HepG2 (cell line): Measurements from ENCODE around the gene SF3B2. TPM values are rescaled to one million over a fixed set of nuclear protein-coding genes. Genes with fewer than 3 reads are reported as not detected.

ENCODE experiments used
- ATAC-seq: fragments of 200-7000 bp; cut with Tn5 transposase; 3 replicates; pipeline ENCODE4 v1.9.1; 2020; ENCODE audit warnings: mild to moderate bottlenecking, moderate library complexity
- BruUV-seq: library from RNA; stranded (reverse); fragments of 400-500 nt; replicated peaks from 2 replicates; lab custom pipeline; 2021; lab: Mats Ljungman, UMichigan
- CTCF ChIA-PET: fragments of 300-600 bp; formaldehyde crosslinking; extraction: SDS; loops from one replicate; lab custom pipeline; 2021; ENCODE audit warnings: low total read pairs, inconsistent platforms, low intra/inter-chr PET ratio; lab: Yijun Ruan, JAX
- POLR2A ChIA-PET: fragments of 350-600 bp; sonication (Branson Sonifier 250); formaldehyde crosslinking; loops from one replicate; lab custom pipeline; 2020; ENCODE audit warnings: antibody characterized with exemption, inconsistent platforms; lab: Yijun Ruan, JAX
- DNase-seq: peaks from one replicate; pipeline ENCODE4 v3.0.0-alpha.2; 2015; ENCODE audit warnings: low spot score
- FAIRE-seq: peaks from 3 replicates; lab custom pipeline; 2011; peaks lifted over from hg19 to GRCh38; lab: Jason Lieb, UNC
- H2AFZ ChIP-seq: one replicate; pipeline ENCODE4 v1.6.1; 2011; ENCODE audit warnings: low read length, inconsistent platforms
- H3K27ac ChIP-seq: fragments of 300-600 bp; 3 replicates; pipeline ENCODE4 v1.8.0; 2011; ENCODE audit warnings: mixed run types, mild to moderate bottlenecking, mixed read lengths, low read length, inconsistent platforms; ENCODE audit not compliant: insufficient read depth; ENCODE audit errors: extremely low read length
- H3K27me3 ChIP-seq, 2 experiments: fragments of 200-600 bp in 1 of 2; 2 replicates in 1 of 2; 3 replicates in 1 of 2; pipeline versions ENCODE4 v1.6.0 to v1.8.0; 2011; ENCODE audit warnings: low read length in 2 of 2, mild to moderate bottlenecking in 2 of 2, moderate library complexity in 2 of 2, inconsistent platforms in 1 of 2; ENCODE audit not compliant: insufficient read depth in 2 of 2, control insufficient read depth in 1 of 2
- H3K36me3 ChIP-seq, 2 experiments: fragments of 200-600 bp in 1 of 2; replicated peaks in 1 of 2; 2 replicates in 1 of 2; 3 replicates in 1 of 2; pipeline versions ENCODE4 v1.5.1 to v1.8.0; 2011; ENCODE audit warnings: low read length in 2 of 2, inconsistent platforms in 1 of 2; ENCODE audit not compliant: insufficient read depth in 2 of 2, control insufficient read depth in 1 of 2
- H3K4me1 ChIP-seq: 2 replicates; pipeline ENCODE4 v1.5.1; 2012; ENCODE audit warnings: low read length, inconsistent platforms; ENCODE audit not compliant: insufficient read depth
- H3K4me2 ChIP-seq: 2 replicates; pipeline ENCODE4 v1.6.0; 2011; ENCODE audit warnings: low read depth, low read length, inconsistent platforms
- H3K4me3 ChIP-seq, 3 experiments: fragments of 200-600 bp in 1 of 3; sonication (generic), shearing (Covaris generic) in 1 of 3; replicated peaks in 1 of 3; 2 replicates each; pipeline ENCODE4 v1.5.1; 2011 to 2016; ENCODE audit warnings: low read length in 3 of 3, inconsistent platforms in 2 of 3, low read depth in 2 of 3, mild to moderate bottlenecking in 2 of 3, control low read depth in 1 of 3, mixed read lengths in 1 of 3; ENCODE audit not compliant: insufficient read depth in 1 of 3
- H3K79me2 ChIP-seq: one replicate; pipeline ENCODE4 v1.6.1; 2011; ENCODE audit warnings: low read length, inconsistent platforms; ENCODE audit not compliant: insufficient read depth
- H3K9ac ChIP-seq: 2 replicates; pipeline ENCODE4 v1.6.0; 2011; ENCODE audit warnings: mild to moderate bottlenecking, low read depth, low read length, inconsistent platforms; ENCODE audit not compliant: insufficient read depth
- H3K9me3 ChIP-seq: 2 replicates; pipeline ENCODE4 v1.5.1; 2012; ENCODE audit warnings: mild to moderate bottlenecking, low read length
- H4K20me1 ChIP-seq: 2 replicates; pipeline ENCODE4 v1.6.0; 2011; ENCODE audit warnings: inconsistent platforms, mild to moderate bottlenecking, low read length, moderate library complexity; ENCODE audit not compliant: insufficient read depth
- CCDC6 ChIP-seq: sonication (generic); formaldehyde crosslinking; IDR thresholded peaks from 2 replicates; pipeline ENCODE4 v1.8.1; 2022; ENCODE audit warnings: mild to moderate bottlenecking, missing genetic modification reagents, moderate library complexity
- GPN1 ChIP-seq: sonication (generic); formaldehyde crosslinking; IDR thresholded peaks from 2 replicates; pipeline ENCODE4 v1.5.1; 2020; ENCODE audit warnings: missing genetic modification reagents, borderline replicate concordance
- MTA3 ChIP-seq: sonication (generic); formaldehyde crosslinking; IDR thresholded peaks from 2 replicates; pipeline ENCODE4 v1.4.0; 2020; ENCODE audit warnings: missing genetic modification reagents
- NFRKB ChIP-seq: fragments of 450-650 bp; IDR thresholded peaks from 2 replicates; pipeline ENCODE4 v1.6.1; 2017
- NRL ChIP-seq: sonication (generic); formaldehyde crosslinking; IDR thresholded peaks from 2 replicates; pipeline ENCODE4 v1.5.0; 2020; ENCODE audit warnings: missing genetic modification reagents, mild to moderate bottlenecking, moderate library complexity, borderline replicate concordance
- RBM22 ChIP-seq: fragments of 200-400 bp; formaldehyde crosslinking; optimal IDR thresholded peaks from 2 replicates; pipeline ENCODE3; 2017; ENCODE audit warnings: mild to moderate bottlenecking, low read length, moderate library complexity
- RXRB ChIP-seq: IDR thresholded peaks from 2 replicates; pipeline ENCODE4 v1.6.1; 2016; ENCODE audit warnings: borderline replicate concordance, missing genetic modification reagents, missing compliant biosample characterization
- SUZ12 ChIP-seq: fragments of 150-350 bp; IDR thresholded peaks from 2 replicates; pipeline ENCODE4 v1.6.1; 2014; ENCODE audit warnings: low read depth, low read length
- ZNF251 ChIP-seq: sonication (generic); formaldehyde crosslinking; IDR thresholded peaks from 2 replicates; pipeline ENCODE4 v1.9.0; 2021; ENCODE audit warnings: mild to moderate bottlenecking, missing genetic modification reagents
- ZNF33B ChIP-seq: sonication (generic); formaldehyde crosslinking; IDR thresholded peaks from 2 replicates; pipeline ENCODE4 v1.5.1; 2020; ENCODE audit warnings: mild to moderate bottlenecking, missing genetic modification reagents
- ZNF740 ChIP-seq: sonication (generic); formaldehyde crosslinking; IDR thresholded peaks from 2 replicates; pipeline ENCODE4 v1.4.0; 2020; ENCODE audit warnings: missing genetic modification reagents
- ZNF784 ChIP-seq: sonication (generic); formaldehyde crosslinking; IDR thresholded peaks from 2 replicates; pipeline ENCODE4 v1.5.1; 2020; ENCODE audit warnings: missing genetic modification reagents, mild to moderate bottlenecking, borderline replicate concordance
- WGBS: methylation state at CpG from one replicate; pipeline ENCODE4 v1.1.6; 2017; ENCODE audit warnings: low lambda C conversion rate; 5-methylcytosine and 5-hydroxymethylcytosine counted together
- in situ Hi-C: cut with HindIII; loops from 2 replicates; pipeline ENCODE4 v1.10.0; 2017; ENCODE audit warnings: low pct_unique_long_range_greater_than_20kb; ENCODE audit not compliant: extremely low pct_ligation_motif_present
- intact Hi-C: fragments of 100-400 bp; cut with micrococcal nuclease; formaldehyde crosslinking; loops from one replicate; pipeline ENCODE4 v1.10.0; 2022; ENCODE audit not compliant: unreplicated experiment
- polyA plus RNA-seq, 8 experiments: library from polyadenylated mRNA; depleted of rRNA in 3 of 8; stranded (reverse) in 7 of 8; unstranded in 1 of 8; fragments of >200 nt; fragmentation: Illumina TruSeq in 4 of 8; extraction: Trizol in 4 of 8; gene quantifications; 2 replicates each; pipeline versions ENCODE4 v1.2.1 to v1.2.3, GENCODE V29; 2011 to 2016; ENCODE audit warnings: low read depth in 4 of 8, missing spikeins in 1 of 8, mixed read lengths in 1 of 8; ENCODE audit not compliant: insufficient read depth in 1 of 8
- total RNA-seq, 5 experiments: library from RNA; depleted of rRNA; stranded (reverse); fragments of >200 nt; fragmentation: Illumina TruSeq; extraction: Trizol; gene quantifications; 2 replicates each; pipeline ENCODE4 v1.2.3, GENCODE V29; 2016; ENCODE audit warnings: low read depth in 1 of 5
- TF ChIP-seq, protein P1 (sequence below): sonication (generic); formaldehyde crosslinking; IDR thresholded peaks from 2 replicates; pipeline ENCODE4 v1.5.0; 2020; ENCODE audit warnings: mild to moderate bottlenecking, low read depth, missing genetic modification reagents, borderline replicate concordance
- TF ChIP-seq, protein P2 (sequence below): IDR thresholded peaks from 2 replicates; pipeline ENCODE4 v1.6.1; 2016
- TF ChIP-seq, protein P3 (sequence below): sonication (generic); formaldehyde crosslinking; IDR thresholded peaks from 2 replicates; pipeline ENCODE4 v1.4.0; 2020; ENCODE audit warnings: missing genetic modification reagents

Gene SF3B2
- total and polyA plus RNA-seq, 2 of the 13 experiments (the other 11 are each of a cell fraction or from before 2014, with no cell fraction given), result 70.4 to 153 TPM

DNA sequence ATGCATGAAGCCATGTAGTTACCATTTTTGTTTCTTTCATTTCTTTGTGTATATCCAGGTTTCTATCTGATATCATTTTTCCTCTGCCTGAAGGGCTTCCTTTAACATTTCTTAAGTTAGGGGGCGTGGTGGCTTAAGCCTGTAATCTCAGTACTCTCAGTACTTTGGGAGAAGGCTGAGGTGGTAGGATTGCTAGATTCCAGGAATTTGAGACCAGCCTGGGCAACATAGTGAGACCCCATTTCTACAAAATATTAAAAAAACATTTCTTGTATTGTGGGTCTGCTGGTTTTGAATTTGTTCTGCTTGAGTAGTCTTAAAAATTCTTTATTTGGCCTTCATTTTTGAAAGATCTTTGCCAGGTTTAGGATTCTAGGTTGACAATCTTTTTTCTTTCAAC lies 12.4 kb downstream of the SF3B2 start (continued):
- TF ChIP-seq CCDC6 (CRISPR knock-in tag) (no peak), ZNF251 (CRISPR knock-in tag) (no peak), NFRKB (no peak), MTA3 (CRISPR knock-in tag) (no peak)
- TF ChIP-seq, protein P1, sequence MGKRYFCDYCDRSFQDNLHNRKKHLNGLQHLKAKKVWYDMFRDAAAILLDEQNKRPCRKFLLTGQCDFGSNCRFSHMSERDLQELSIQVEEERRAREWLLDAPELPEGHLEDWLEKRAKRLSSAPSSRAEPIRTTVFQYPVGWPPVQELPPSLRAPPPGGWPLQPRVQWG (CRISPR knock-in tag), result no peak
- TF ChIP-seq, protein P2, sequence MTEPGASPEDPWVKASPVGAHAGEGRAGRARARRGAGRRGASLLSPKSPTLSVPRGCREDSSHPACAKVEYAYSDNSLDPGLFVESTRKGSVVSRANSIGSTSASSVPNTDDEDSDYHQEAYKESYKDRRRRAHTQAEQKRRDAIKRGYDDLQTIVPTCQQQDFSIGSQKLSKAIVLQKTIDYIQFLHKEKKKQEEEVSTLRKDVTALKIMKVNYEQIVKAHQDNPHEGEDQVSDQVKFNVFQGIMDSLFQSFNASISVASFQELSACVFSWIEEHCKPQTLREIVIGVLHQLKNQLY, result no peak

DNA sequence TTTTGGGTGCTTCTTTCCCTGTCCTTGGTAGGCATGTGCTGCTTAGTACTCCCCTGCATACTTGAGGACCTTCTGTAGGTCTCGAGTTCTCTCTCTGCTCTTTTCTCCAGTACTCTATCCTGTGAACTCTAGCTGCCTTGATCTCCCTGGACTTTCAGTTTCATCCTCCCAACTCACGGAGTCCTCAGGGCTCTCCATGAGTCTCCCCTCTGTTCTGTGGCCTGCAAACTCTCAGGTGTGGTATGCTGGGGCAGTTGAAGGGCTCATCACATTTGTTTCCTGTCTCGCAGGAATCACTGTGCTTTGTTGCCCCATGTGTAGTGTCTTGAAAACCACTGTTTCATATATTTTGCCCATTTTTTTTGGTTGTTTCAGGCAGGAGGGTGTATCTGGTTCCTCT lies 14.6 kb downstream of the SF3B2 start:
- no peak overlapping the region for H3K27ac ChIP-seq
- TF ChIP-seq ZNF33B (CRISPR knock-in tag) (no peak), RXRB (CRISPR knock-in tag) (no peak), ZNF740 (no peak), SUZ12 (no peak), GPN1 (no peak), RBM22 (peak; percentile 65), NRL (CRISPR knock-in tag) (no peak), ZNF784 (CRISPR knock-in tag) (no peak)
- TF ChIP-seq, protein P3, sequence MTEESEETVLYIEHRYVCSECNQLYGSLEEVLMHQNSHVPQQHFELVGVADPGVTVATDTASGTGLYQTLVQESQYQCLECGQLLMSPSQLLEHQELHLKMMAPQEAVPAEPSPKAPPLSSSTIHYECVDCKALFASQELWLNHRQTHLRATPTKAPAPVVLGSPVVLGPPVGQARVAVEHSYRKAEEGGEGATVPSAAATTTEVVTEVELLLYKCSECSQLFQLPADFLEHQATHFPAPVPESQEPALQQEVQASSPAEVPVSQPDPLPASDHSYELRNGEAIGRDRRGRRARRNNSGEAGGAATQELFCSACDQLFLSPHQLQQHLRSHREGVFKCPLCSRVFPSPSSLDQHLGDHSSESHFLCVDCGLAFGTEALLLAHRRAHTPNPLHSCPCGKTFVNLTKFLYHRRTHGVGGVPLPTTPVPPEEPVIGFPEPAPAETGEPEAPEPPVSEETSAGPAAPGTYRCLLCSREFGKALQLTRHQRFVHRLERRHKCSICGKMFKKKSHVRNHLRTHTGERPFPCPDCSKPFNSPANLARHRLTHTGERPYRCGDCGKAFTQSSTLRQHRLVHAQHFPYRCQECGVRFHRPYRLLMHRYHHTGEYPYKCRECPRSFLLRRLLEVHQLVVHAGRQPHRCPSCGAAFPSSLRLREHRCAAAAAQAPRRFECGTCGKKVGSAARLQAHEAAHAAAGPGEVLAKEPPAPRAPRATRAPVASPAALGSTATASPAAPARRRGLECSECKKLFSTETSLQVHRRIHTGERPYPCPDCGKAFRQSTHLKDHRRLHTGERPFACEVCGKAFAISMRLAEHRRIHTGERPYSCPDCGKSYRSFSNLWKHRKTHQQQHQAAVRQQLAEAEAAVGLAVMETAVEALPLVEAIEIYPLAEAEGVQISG (CRISPR knock-in tag), result no peak
- peaks cover 19 to 62% of the 10 kb centered on the region in 2 experiments for H3K36me3 ChIP-seq
- H3K9ac ChIP-seq, result no peak overlapping the region
- H3K4me1 ChIP-seq, result peaks cover 43% of the 10 kb centered on the region
- CTCF ChIA-PET, result interaction anchor here (2.7 kb wide), 1 partner anchor 68 kb away, joined by 14 read pairs; no protein-coding TSS in a partner anchor
- H4K20me1 ChIP-seq, result no peaks in the 10 kb centered on the region
- FAIRE-seq (no peak), ATAC-seq (no peak), DNase-seq (no peak)
- in situ Hi-C loops (loop anchor here (5.0 kb wide), 1 partner anchor 66 kb away; no protein-coding TSS in a partner anchor), intact Hi-C loops (no loop called here)
- no peak overlapping the region for H3K4me3 ChIP-seq
- H3K9me3 ChIP-seq, result no peaks in the 10 kb centered on the region
- BruUV-seq, result no TSS peak
- WGBS, result 89% methylated on average over 3 of the region's 3 CpGs
- no peak overlapping the region for H3K4me2 ChIP-seq
- POLR2A ChIA-PET, result interaction anchor here (5.1 kb wide), 1 partner anchor 14 kb away, joined by 40 read pairs; the partner anchor contains the start of gene SF3B2
- no peak overlapping the region for H2AFZ ChIP-seq
- peaks cover 11% of the 10 kb centered on the region for H3K79me2 ChIP-seq
- no peaks in the 10 kb centered on the region for H3K27me3 ChIP-seq
